HepG2 (cell line): Measurements from ENCODE around the gene PIK3R3. TPM values are rescaled to one million over a fixed set of nuclear protein-coding genes. Genes with fewer than 3 reads are reported as not detected.

Experiments used
- ATAC-seq: fragments of 200-7000 bp; cut with Tn5 transposase; 3 replicates; pipeline ENCODE4 v1.9.1; 2020; ENCODE audit warnings: mild to moderate bottlenecking, moderate library complexity
- BruUV-seq: library from RNA; stranded (reverse); fragments of 400-500 nt; replicated peaks from 2 replicates; lab custom pipeline; 2021; lab: Mats Ljungman, UMichigan
- CTCF ChIA-PET: fragments of 300-600 bp; formaldehyde crosslinking; extraction: SDS; loops from one replicate; lab custom pipeline; 2021; ENCODE audit warnings: low total read pairs, inconsistent platforms, low intra/inter-chr PET ratio; lab: Yijun Ruan, JAX
- POLR2A ChIA-PET: fragments of 350-600 bp; sonication (Branson Sonifier 250); formaldehyde crosslinking; loops from one replicate; lab custom pipeline; 2020; ENCODE audit warnings: antibody characterized with exemption, inconsistent platforms; lab: Yijun Ruan, JAX
- DNase-seq: peaks from one replicate; pipeline ENCODE4 v3.0.0-alpha.2; 2015; ENCODE audit warnings: low spot score
- FAIRE-seq: peaks from 3 replicates; lab custom pipeline; 2011; peaks lifted over from hg19 to GRCh38; lab: Jason Lieb, UNC
- H2AFZ ChIP-seq: one replicate; pipeline ENCODE4 v1.6.1; 2011; ENCODE audit warnings: low read length, inconsistent platforms
- H3K27ac ChIP-seq: fragments of 300-600 bp; 3 replicates; pipeline ENCODE4 v1.8.0; 2011; ENCODE audit warnings: mixed run types, mild to moderate bottlenecking, mixed read lengths, low read length, inconsistent platforms; ENCODE audit not compliant: insufficient read depth; ENCODE audit errors: extremely low read length
- H3K27me3 ChIP-seq, 2 experiments: fragments of 200-600 bp in 1 of 2; 2 replicates in 1 of 2; 3 replicates in 1 of 2; pipeline versions ENCODE4 v1.6.0 to v1.8.0; 2011; ENCODE audit warnings: low read length in 2 of 2, mild to moderate bottlenecking in 2 of 2, moderate library complexity in 2 of 2, inconsistent platforms in 1 of 2; ENCODE audit not compliant: insufficient read depth in 2 of 2, control insufficient read depth in 1 of 2
- H3K36me3 ChIP-seq, 2 experiments: fragments of 200-600 bp in 1 of 2; replicated peaks in 1 of 2; 2 replicates in 1 of 2; 3 replicates in 1 of 2; pipeline versions ENCODE4 v1.5.1 to v1.8.0; 2011; ENCODE audit warnings: low read length in 2 of 2, inconsistent platforms in 1 of 2; ENCODE audit not compliant: insufficient read depth in 2 of 2, control insufficient read depth in 1 of 2
- H3K4me1 ChIP-seq: 2 replicates; pipeline ENCODE4 v1.5.1; 2012; ENCODE audit warnings: low read length, inconsistent platforms; ENCODE audit not compliant: insufficient read depth
- H3K4me2 ChIP-seq: 2 replicates; pipeline ENCODE4 v1.6.0; 2011; ENCODE audit warnings: low read depth, low read length, inconsistent platforms
- H3K4me3 ChIP-seq, 3 experiments: fragments of 200-600 bp in 1 of 3; sonication (generic), shearing (Covaris generic) in 1 of 3; replicated peaks in 1 of 3; 2 replicates each; pipeline ENCODE4 v1.5.1; 2011 to 2016; ENCODE audit warnings: low read length in 3 of 3, inconsistent platforms in 2 of 3, low read depth in 2 of 3, mild to moderate bottlenecking in 2 of 3, control low read depth in 1 of 3, mixed read lengths in 1 of 3; ENCODE audit not compliant: insufficient read depth in 1 of 3
- H3K79me2 ChIP-seq: one replicate; pipeline ENCODE4 v1.6.1; 2011; ENCODE audit warnings: low read length, inconsistent platforms; ENCODE audit not compliant: insufficient read depth
- H3K9ac ChIP-seq: 2 replicates; pipeline ENCODE4 v1.6.0; 2011; ENCODE audit warnings: mild to moderate bottlenecking, low read depth, low read length, inconsistent platforms; ENCODE audit not compliant: insufficient read depth
- H3K9me3 ChIP-seq: 2 replicates; pipeline ENCODE4 v1.5.1; 2012; ENCODE audit warnings: mild to moderate bottlenecking, low read length
- H4K20me1 ChIP-seq: 2 replicates; pipeline ENCODE4 v1.6.0; 2011; ENCODE audit warnings: inconsistent platforms, mild to moderate bottlenecking, low read length, moderate library complexity; ENCODE audit not compliant: insufficient read depth
- AKAP8 ChIP-seq: sonication (generic); formaldehyde crosslinking; IDR thresholded peaks from 2 replicates; pipeline ENCODE4 v1.5.1; 2020; ENCODE audit warnings: mild to moderate bottlenecking, missing genetic modification reagents
- GZF1 ChIP-seq: sonication (generic); formaldehyde crosslinking; IDR thresholded peaks from 2 replicates; pipeline ENCODE4 v1.5.1; 2020; ENCODE audit warnings: mild to moderate bottlenecking, missing genetic modification reagents
- IKZF5 ChIP-seq: IDR thresholded peaks from 2 replicates; pipeline ENCODE4 v1.6.1; 2018; ENCODE audit warnings: missing genetic modification reagents, mild to moderate bottlenecking, missing compliant biosample characterization
- PBX3 ChIP-seq: sonication (generic); formaldehyde crosslinking; IDR thresholded peaks from 2 replicates; pipeline ENCODE4 v1.8.1; 2023; ENCODE audit warnings: missing genetic modification reagents, inconsistent platforms, borderline replicate concordance
- RELA ChIP-seq: sonication (generic); formaldehyde crosslinking; IDR thresholded peaks from 2 replicates; pipeline ENCODE4 v1.4.0; 2020; ENCODE audit warnings: missing genetic modification reagents
- SP1 ChIP-seq, 2 experiments: fragments of 450-650 bp in 1 of 2; sonication (generic) in 1 of 2; formaldehyde crosslinking in 1 of 2; IDR thresholded peaks; 2 replicates each; pipeline versions ENCODE4 v1.4.0 to v1.6.1; 2016 to 2020; ENCODE audit warnings: missing genetic modification reagents in 1 of 2
- TOPORS ChIP-seq: sonication (generic); formaldehyde crosslinking; IDR thresholded peaks from 2 replicates; pipeline ENCODE4 v1.8.0; 2023; ENCODE audit warnings: mild to moderate bottlenecking, missing genetic modification reagents
- ZFP62 ChIP-seq: sonication (generic); formaldehyde crosslinking; IDR thresholded peaks from 2 replicates; pipeline ENCODE4 v1.4.0; 2020; ENCODE audit warnings: missing genetic modification reagents
- WGBS: methylation state at CpG from one replicate; pipeline ENCODE4 v1.1.6; 2017; ENCODE audit warnings: low lambda C conversion rate; 5-methylcytosine and 5-hydroxymethylcytosine counted together
- in situ Hi-C: cut with HindIII; loops from 2 replicates; pipeline ENCODE4 v1.10.0; 2017; ENCODE audit warnings: low pct_unique_long_range_greater_than_20kb; ENCODE audit not compliant: extremely low pct_ligation_motif_present
- intact Hi-C: fragments of 100-400 bp; cut with micrococcal nuclease; formaldehyde crosslinking; loops from one replicate; pipeline ENCODE4 v1.10.0; 2022; ENCODE audit not compliant: unreplicated experiment
- polyA plus RNA-seq, 8 experiments: library from polyadenylated mRNA; depleted of rRNA in 3 of 8; stranded (reverse) in 7 of 8; unstranded in 1 of 8; fragments of >200 nt; fragmentation: Illumina TruSeq in 4 of 8; extraction: Trizol in 4 of 8; gene quantifications; 2 replicates each; pipeline versions ENCODE4 v1.2.1 to v1.2.3, GENCODE V29; 2011 to 2016; ENCODE audit warnings: low read depth in 4 of 8, missing spikeins in 1 of 8, mixed read lengths in 1 of 8; ENCODE audit not compliant: insufficient read depth in 1 of 8
- total RNA-seq, 5 experiments: library from RNA; depleted of rRNA; stranded (reverse); fragments of >200 nt; fragmentation: Illumina TruSeq; extraction: Trizol; gene quantifications; 2 replicates each; pipeline ENCODE4 v1.2.3, GENCODE V29; 2016; ENCODE audit warnings: low read depth in 1 of 5
- TF ChIP-seq, protein P1 (sequence below), 2 experiments: sonication (generic) in 1 of 2; formaldehyde crosslinking in 1 of 2; IDR thresholded peaks; 2 replicates each; pipeline versions ENCODE4 v1.4.0 to v1.6.1; 2016 to 2020; ENCODE audit warnings: borderline replicate concordance in 1 of 2, low read depth in 1 of 2, mild to moderate bottlenecking in 1 of 2, missing genetic modification reagents in 1 of 2
- TF ChIP-seq, protein P2 (sequence below): sonication (generic); formaldehyde crosslinking; IDR thresholded peaks from 2 replicates; pipeline ENCODE4 v1.4.0; 2020; ENCODE audit warnings: missing genetic modification reagents, borderline replicate concordance
- TF ChIP-seq, protein P3 (sequence below): sonication (generic); formaldehyde crosslinking; conservative IDR thresholded peaks from 2 replicates; pipeline ENCODE4 v1.4.0; 2020; ENCODE audit warnings: mild to moderate bottlenecking, missing genetic modification reagents, moderate library complexity

PIK3R3 gene
- total and polyA plus RNA-seq, 2 of the 13 experiments (the other 11 are each of a cell fraction or from before 2014, with no cell fraction given) = 0.37 to 6.9 TPM

DNA sequence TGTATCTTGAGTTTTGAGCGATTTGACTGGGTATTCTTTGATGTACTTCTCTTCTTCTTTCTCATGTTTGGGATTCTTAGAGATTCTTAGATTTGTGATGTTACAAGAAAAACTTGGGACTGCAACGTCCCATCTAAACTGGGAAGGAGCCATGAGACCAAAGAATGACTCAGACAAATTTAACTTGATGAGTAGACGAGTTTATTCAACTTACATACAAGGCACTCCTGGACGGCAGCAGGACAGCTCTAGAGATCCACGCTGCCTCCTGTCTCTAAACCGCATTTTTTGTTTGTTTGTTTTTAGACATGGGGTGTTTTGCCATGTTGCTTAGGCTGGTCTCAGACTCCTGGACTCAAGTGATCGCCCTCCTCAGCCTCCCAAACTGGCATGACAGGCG lies 137.1 kb downstream of the PIK3R3 start:
- Histone ChIP-seq H3K9me3 (no peaks in the 10 kb centered on the region), H3K36me3 (peaks cover 3 to 6% of the 10 kb centered on the region in 2 experiments; a peak in 2 of 5 replicates), H3K4me2 (no peak overlapping the region), H3K4me3 (no peak overlapping the region), H2AFZ (no peak overlapping the region), H3K79me2 (peaks cover 5% of the 10 kb centered on the region), H3K27ac (no peak overlapping the region), H4K20me1 (no peaks in the 10 kb centered on the region), H3K27me3 (no peaks in the 10 kb centered on the region), H3K4me1 (peaks cover 18% of the 10 kb centered on the region), H3K9ac (no peak overlapping the region)
- WGBS = 89% methylated on average over 8 of the region's 8 CpGs
- no TSS peak for BruUV-seq
- intact Hi-C loops (no loop called here), in situ Hi-C loops (no loop called here)
- no peak for ATAC-seq
- CTCF ChIA-PET = no interaction called here
- POLR2A ChIA-PET = no interaction called here
- no peak for FAIRE-seq
- DNase-seq = no peak
- TF ChIP-seq RELA (CRISPR knock-in tag) (no peak), PBX3 (CRISPR knock-in tag) (no peak), IKZF5 (CRISPR knock-in tag) (no peak), TOPORS (no peak), SP1 (IDR thresholded peaks at IDR 0.05) (no peak), SP1 (CRISPR knock-in tag; IDR thresholded peaks at IDR 0.05) (no peak), AKAP8 (CRISPR knock-in tag) (no peak), ZFP62 (CRISPR knock-in tag) (no peak), GZF1 (CRISPR knock-in tag) (no peak)
- TF ChIP-seq, protein P1, sequence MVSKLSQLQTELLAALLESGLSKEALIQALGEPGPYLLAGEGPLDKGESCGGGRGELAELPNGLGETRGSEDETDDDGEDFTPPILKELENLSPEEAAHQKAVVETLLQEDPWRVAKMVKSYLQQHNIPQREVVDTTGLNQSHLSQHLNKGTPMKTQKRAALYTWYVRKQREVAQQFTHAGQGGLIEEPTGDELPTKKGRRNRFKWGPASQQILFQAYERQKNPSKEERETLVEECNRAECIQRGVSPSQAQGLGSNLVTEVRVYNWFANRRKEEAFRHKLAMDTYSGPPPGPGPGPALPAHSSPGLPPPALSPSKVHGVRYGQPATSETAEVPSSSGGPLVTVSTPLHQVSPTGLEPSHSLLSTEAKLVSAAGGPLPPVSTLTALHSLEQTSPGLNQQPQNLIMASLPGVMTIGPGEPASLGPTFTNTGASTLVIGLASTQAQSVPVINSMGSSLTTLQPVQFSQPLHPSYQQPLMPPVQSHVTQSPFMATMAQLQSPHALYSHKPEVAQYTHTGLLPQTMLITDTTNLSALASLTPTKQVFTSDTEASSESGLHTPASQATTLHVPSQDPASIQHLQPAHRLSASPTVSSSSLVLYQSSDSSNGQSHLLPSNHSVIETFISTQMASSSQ (IDR thresholded peaks at IDR 0.05; ENCODE audit: low read depth) = no peak
- TF ChIP-seq, protein P1 (CRISPR knock-in tag; IDR thresholded peaks at IDR 0.05; ENCODE audit: borderline replicate concordance) = no peak
- TF ChIP-seq, protein P2, sequence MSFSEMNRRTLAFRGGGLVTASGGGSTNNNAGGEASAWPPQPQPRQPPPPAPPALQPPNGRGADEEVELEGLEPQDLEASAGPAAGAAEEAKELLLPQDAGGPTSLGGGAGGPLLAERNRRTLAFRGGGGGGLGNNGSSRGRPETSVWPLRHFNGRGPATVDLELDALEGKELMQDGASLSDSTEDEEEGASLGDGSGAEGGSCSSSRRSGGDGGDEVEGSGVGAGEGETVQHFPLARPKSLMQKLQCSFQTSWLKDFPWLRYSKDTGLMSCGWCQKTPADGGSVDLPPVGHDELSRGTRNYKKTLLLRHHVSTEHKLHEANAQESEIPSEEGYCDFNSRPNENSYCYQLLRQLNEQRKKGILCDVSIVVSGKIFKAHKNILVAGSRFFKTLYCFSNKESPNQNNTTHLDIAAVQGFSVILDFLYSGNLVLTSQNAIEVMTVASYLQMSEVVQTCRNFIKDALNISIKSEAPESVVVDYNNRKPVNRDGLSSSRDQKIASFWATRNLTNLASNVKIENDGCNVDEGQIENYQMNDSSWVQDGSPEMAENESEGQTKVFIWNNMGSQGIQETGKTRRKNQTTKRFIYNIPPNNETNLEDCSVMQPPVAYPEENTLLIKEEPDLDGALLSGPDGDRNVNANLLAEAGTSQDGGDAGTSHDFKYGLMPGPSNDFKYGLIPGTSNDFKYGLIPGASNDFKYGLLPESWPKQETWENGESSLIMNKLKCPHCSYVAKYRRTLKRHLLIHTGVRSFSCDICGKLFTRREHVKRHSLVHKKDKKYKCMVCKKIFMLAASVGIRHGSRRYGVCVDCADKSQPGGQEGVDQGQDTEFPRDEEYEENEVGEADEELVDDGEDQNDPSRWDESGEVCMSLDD (CRISPR knock-in tag) = no peak
- TF ChIP-seq, protein P3, sequence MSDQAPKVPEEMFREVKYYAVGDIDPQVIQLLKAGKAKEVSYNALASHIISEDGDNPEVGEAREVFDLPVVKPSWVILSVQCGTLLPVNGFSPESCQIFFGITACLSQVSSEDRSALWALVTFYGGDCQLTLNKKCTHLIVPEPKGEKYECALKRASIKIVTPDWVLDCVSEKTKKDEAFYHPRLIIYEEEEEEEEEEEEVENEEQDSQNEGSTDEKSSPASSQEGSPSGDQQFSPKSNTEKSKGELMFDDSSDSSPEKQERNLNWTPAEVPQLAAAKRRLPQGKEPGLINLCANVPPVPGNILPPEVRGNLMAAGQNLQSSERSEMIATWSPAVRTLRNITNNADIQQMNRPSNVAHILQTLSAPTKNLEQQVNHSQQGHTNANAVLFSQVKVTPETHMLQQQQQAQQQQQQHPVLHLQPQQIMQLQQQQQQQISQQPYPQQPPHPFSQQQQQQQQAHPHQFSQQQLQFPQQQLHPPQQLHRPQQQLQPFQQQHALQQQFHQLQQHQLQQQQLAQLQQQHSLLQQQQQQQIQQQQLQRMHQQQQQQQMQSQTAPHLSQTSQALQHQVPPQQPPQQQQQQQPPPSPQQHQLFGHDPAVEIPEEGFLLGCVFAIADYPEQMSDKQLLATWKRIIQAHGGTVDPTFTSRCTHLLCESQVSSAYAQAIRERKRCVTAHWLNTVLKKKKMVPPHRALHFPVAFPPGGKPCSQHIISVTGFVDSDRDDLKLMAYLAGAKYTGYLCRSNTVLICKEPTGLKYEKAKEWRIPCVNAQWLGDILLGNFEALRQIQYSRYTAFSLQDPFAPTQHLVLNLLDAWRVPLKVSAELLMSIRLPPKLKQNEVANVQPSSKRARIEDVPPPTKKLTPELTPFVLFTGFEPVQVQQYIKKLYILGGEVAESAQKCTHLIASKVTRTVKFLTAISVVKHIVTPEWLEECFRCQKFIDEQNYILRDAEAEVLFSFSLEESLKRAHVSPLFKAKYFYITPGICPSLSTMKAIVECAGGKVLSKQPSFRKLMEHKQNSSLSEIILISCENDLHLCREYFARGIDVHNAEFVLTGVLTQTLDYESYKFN (CRISPR knock-in tag) = no peak
